Neural progenitor cell (in vitro differentiated cells): ENCODE results near the gene ZNF784. TPM values are rescaled to one million over a fixed set of nuclear protein-coding genes. Genes with fewer than 3 reads are reported as not detected.
"Not testable (repeated sequence)": the region's sequence is repeated elsewhere in the genome, so short reads cannot be mapped to it uniquely, and the experiment has no call there.

ENCODE experiments used
- DNase-seq: peaks from one replicate; pipeline ENCODE4 v3.0.0-alpha.2; 2016; ENCODE audit warnings: low spot score
- H2AFZ ChIP-seq: fragments of 200-600 bp; sonication (generic); replicated peaks from 2 replicates; pipeline ENCODE4 v1.6.1; 2016; ENCODE audit warnings: antibody characterized with exemption
- H3F3A ChIP-seq: fragments of 200-600 bp; sonication (generic); 2 replicates; pipeline ENCODE4 v1.6.1; 2016; ENCODE audit warnings: antibody characterized with exemption, low read depth
- H3K27ac ChIP-seq: fragments of 200-600 bp; sonication (generic); 2 replicates; pipeline ENCODE4 v1.5.1; 2016; ENCODE audit warnings: mild to moderate bottlenecking
- H3K27me3 ChIP-seq: fragments of 200-600 bp; sonication (generic); 2 replicates; pipeline ENCODE4 v1.6.1; 2016; ENCODE audit warnings: mild to moderate bottlenecking, moderate library complexity
- H3K36me3 ChIP-seq: fragments of 200-600 bp; sonication (generic); 2 replicates; pipeline ENCODE4 v1.5.1; 2016
- H3K4me1 ChIP-seq: fragments of 200-600 bp; sonication (generic); 2 replicates; pipeline ENCODE4 v1.6.1; 2016; ENCODE audit warnings: mixed run types
- H3K4me2 ChIP-seq: fragments of 200-600 bp; sonication (generic); 2 replicates; pipeline ENCODE4 v1.6.1; 2016
- H3K4me3 ChIP-seq: fragments of 200-600 bp; sonication (generic); 2 replicates; pipeline ENCODE4 v1.5.1; 2016
- H3K79me2 ChIP-seq: fragments of 200-600 bp; sonication (generic); 2 replicates; pipeline ENCODE4 v1.6.1; 2016; ENCODE audit warnings: low read depth
- H3K9ac ChIP-seq: fragments of 200-600 bp; sonication (generic); 2 replicates; pipeline ENCODE4 v1.6.1; 2016
- H3K9me3 ChIP-seq: fragments of 200-600 bp; sonication (generic); 2 replicates; pipeline ENCODE4 v1.5.1; 2016; ENCODE audit warnings: low read depth
- H4K20me1 ChIP-seq: fragments of 200-600 bp; sonication (generic); 2 replicates; pipeline ENCODE4 v1.6.1; 2016; ENCODE audit warnings: low read depth
- H3K27ac Mint-ChIP-seq: 3 replicates; pipeline ENCODE4 v1.8.0; 2021; ENCODE audit warnings: mixed read lengths
- H3K27me3 Mint-ChIP-seq: 2 replicates; pipeline ENCODE4 v1.8.0; 2022; ENCODE audit warnings: low read depth, mild to moderate bottlenecking, inconsistent platforms, moderate library complexity, mixed read lengths; ENCODE audit not compliant: insufficient read depth
- H3K36me3 Mint-ChIP-seq: 3 replicates; pipeline ENCODE4 v1.8.0; 2021; ENCODE audit warnings: mixed read lengths
- H3K4me1 Mint-ChIP-seq: 3 replicates; pipeline ENCODE4 v1.8.0; 2021; ENCODE audit warnings: mixed read lengths
- H3K4me3 Mint-ChIP-seq: 3 replicates; pipeline ENCODE4 v1.8.0; 2021; ENCODE audit warnings: mild to moderate bottlenecking, moderate library complexity, mixed read lengths
- H3K9me3 Mint-ChIP-seq: 3 replicates; pipeline ENCODE4 v1.8.0; 2020; ENCODE audit warnings: mixed read lengths
- EZH2 ChIP-seq: fragments of 200-600 bp; sonication (generic); IDR thresholded peaks from 2 replicates; pipeline ENCODE4 v1.6.1; 2017; ENCODE audit warnings: antibody characterized with exemption, mild to moderate bottlenecking, moderate library complexity
- EZH2phosphoT487 ChIP-seq: fragments of 200-600 bp; sonication (generic); IDR thresholded peaks from 2 replicates; pipeline ENCODE4 v1.6.1; 2017; ENCODE audit warnings: antibody characterized with exemption
- total RNA-seq: library from RNA; depleted of rRNA; stranded (reverse); fragments of >200 nt; gene quantifications from 2 replicates; pipeline ENCODE4 v1.2.3, GENCODE V29; 2015; ENCODE audit warnings: low replicate concordance
- TF ChIP-seq, protein P1 (sequence below): fragments of 200-600 bp; sonication (generic); IDR thresholded peaks from 2 replicates; pipeline ENCODE4 v1.5.1; 2017; ENCODE audit warnings: antibody characterized with exemption, mild to moderate bottlenecking

The ZNF784 gene
- total RNA-seq, 1 donor from 2014 or later, result 3.9 TPM

DNA sequence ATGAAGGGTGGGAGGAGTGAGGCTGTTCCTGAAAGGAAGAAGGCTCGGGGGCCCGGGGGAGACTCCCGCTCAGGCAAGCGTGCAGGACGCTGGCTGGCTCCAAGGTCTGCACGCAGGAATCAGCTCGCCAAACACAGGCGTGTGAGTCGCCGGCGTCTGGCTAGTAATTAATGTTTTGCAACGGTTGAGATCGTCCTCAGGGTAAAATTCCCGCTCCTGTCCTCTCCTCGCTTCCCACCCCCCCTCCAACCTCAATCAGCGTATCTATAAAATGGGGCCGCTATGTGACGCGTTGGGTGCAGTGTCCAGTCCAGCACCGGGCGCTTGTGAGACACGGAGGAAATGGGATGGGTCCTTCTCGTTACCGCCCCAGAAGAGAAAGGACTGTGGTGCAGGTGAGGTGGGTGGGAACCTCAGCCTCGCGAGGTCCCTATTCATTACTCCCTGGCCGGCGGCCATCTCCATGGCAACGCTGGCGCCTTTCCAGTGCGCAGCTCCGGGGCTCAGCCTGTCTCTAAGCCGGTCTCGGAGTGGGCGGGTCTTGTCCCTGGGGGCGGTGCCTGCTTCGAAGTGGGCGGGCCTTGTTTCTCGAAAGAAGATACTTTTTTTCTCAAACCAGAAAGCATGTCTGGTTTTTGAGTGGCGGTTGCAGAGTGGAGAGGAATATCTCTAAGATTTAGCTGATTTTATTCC, 37.2 kb downstream of the ZNF784 start:
- Histone ChIP-seq H3K9ac (no peak overlapping the region), H3K36me3 (no peaks in the 10 kb centered on the region), H3F3A (peaks cover 62% of the 10 kb centered on the region), H3K9me3 (no peaks in the 10 kb centered on the region), H3K4me1 (peaks cover 16% of the 10 kb centered on the region), H3K4me2 (peak overlapping the region; percentile 73), H4K20me1 (no peaks in the 10 kb centered on the region), H2AFZ (no peak overlapping the region), H3K4me3 (peak overlapping the region; percentile 46), H3K27ac (peak overlapping the region; percentile 82), H3K79me2 (no peaks in the 10 kb centered on the region), H3K27me3 (no peaks in the 10 kb centered on the region)
- Mint-ChIP-seq H3K27me3 (peaks cover 6% of the 10 kb centered on the region), H3K27ac (peak overlapping the region; percentile 95), H3K36me3 (peaks cover 7% of the 10 kb centered on the region), H3K4me1 (peaks cover 52% of the 10 kb centered on the region), H3K9me3 (no peaks in the 10 kb centered on the region), H3K4me3 (peak overlapping the region; percentile 86)
- peak; percentile 99 for DNase-seq
- TF ChIP-seq EZH2, result no peak
- TF ChIP-seq, protein P1, sequence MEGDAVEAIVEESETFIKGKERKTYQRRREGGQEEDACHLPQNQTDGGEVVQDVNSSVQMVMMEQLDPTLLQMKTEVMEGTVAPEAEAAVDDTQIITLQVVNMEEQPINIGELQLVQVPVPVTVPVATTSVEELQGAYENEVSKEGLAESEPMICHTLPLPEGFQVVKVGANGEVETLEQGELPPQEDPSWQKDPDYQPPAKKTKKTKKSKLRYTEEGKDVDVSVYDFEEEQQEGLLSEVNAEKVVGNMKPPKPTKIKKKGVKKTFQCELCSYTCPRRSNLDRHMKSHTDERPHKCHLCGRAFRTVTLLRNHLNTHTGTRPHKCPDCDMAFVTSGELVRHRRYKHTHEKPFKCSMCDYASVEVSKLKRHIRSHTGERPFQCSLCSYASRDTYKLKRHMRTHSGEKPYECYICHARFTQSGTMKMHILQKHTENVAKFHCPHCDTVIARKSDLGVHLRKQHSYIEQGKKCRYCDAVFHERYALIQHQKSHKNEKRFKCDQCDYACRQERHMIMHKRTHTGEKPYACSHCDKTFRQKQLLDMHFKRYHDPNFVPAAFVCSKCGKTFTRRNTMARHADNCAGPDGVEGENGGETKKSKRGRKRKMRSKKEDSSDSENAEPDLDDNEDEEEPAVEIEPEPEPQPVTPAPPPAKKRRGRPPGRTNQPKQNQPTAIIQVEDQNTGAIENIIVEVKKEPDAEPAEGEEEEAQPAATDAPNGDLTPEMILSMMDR, result no peak
- TF ChIP-seq EZH2phosphoT487, result no peak

DNA sequence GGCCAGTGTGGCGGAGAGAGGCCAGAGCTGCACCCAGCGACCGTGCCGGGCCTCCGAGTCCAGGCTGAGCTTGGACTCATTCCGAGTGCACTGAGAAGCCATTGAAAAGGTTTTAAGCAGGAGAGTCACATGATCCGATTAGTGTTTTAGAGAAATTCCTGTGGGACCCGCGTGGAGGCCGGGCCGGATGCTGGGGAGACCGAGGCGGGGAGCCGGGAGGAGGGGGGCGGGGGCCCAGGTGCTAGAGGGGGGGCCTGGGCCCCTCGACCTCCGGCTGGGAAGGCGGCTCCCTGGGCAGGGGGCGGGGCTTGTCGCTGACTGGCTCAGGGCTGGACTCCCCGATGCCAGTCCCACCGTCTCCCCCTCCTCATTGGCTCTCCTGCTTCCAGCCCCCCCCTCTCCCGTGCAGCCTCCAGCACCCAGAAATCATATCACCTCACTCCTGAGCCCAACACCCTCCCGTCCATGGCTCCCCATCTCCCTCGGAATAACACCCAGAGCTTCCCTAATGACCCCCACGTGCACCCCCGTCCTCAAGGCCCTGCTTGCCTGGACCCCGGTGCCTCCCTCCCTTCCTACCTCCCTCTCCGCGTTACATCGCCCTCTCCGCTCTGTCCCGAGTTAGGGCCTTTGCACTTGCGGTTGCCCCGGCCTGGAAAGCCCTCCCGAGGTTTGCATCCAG, 38.6 kb downstream of the ZNF784 start:
- H3K4me1 ChIP-seq, result peaks cover 16% of the 10 kb centered on the region
- peak overlapping the region; percentile 82 for H3K27ac ChIP-seq
- peak overlapping the region; percentile 46 for H3K4me3 ChIP-seq
- no peaks in the 10 kb centered on the region for H3K36me3 ChIP-seq
- no peaks in the 10 kb centered on the region for H3K79me2 ChIP-seq
- Mint-ChIP-seq H3K4me3 (peak overlapping the region; percentile 86), H3K4me1 (peaks cover 53% of the 10 kb centered on the region), H3K9me3 (no peaks in the 10 kb centered on the region), H3K27me3 (peaks cover 8% of the 10 kb centered on the region), H3K36me3 (no peaks in the 10 kb centered on the region), H3K27ac (peak overlapping the region; percentile 93)
- no peak for TF ChIP-seq EZH2phosphoT487
- TF ChIP-seq EZH2, result no peak
- no peaks in the 10 kb centered on the region for H4K20me1 ChIP-seq
- H3K4me2 ChIP-seq, result peak overlapping the region; percentile 73
- DNase-seq, result peak; percentile 89
- no peak overlapping the region for H3K9ac ChIP-seq
- no peak overlapping the region for H2AFZ ChIP-seq
- no peaks in the 10 kb centered on the region for H3K27me3 ChIP-seq
- peaks cover 66% of the 10 kb centered on the region for H3F3A ChIP-seq
- H3K9me3 ChIP-seq, result no peaks in the 10 kb centered on the region

DNA sequence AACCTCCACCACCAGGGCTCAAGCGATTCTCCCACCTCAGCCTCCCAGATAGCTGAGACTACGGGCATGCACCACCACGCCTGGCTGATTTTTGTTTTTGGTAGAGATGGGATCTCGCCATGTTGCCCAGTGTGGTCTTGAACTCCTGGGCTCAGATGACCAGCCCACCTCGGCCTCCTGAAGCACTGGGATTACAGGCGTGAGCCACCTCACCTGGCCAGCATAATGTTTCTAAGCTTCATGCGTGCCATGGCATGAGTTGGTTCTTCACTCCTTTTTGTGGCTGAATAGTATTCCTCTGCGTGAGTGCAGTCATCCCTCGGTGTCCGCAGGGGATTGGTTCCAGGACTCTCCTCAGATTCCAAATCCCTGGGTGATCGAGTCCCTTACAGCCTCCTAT, 39.5 kb downstream of the ZNF784 start:
- Mint-ChIP-seq H3K9me3 (no peaks in the 10 kb centered on the region), H3K36me3 (no peaks in the 10 kb centered on the region), H3K4me1 (peaks cover 45% of the 10 kb centered on the region), H3K27me3 (peaks cover 8% of the 10 kb centered on the region), H3K27ac (peak overlapping the region; percentile 95), H3K4me3 (peak overlapping the region; percentile 73)
- peaks cover 8% of the 10 kb centered on the region for H3K79me2 ChIP-seq
- H3K4me2 ChIP-seq, result peak overlapping the region; percentile 73
- no peak overlapping the region for H3K27ac ChIP-seq
- DNase-seq, result no peak
- H3K4me1 ChIP-seq, result peaks cover 9% of the 10 kb centered on the region
- no peaks in the 10 kb centered on the region for H3K36me3 ChIP-seq
- no peak overlapping the region for H2AFZ ChIP-seq
- no peak overlapping the region for H3K4me3 ChIP-seq
- H3F3A ChIP-seq, result peaks cover 60% of the 10 kb centered on the region
- no peaks in the 10 kb centered on the region for H3K27me3 ChIP-seq
- H3K9ac ChIP-seq, result no peak overlapping the region
- no peaks in the 10 kb centered on the region for H3K9me3 ChIP-seq
- H4K20me1 ChIP-seq, result peaks cover 1% of the 10 kb centered on the region
- TF ChIP-seq EZH2phosphoT487 (no peak), EZH2 (no peak)
- TF ChIP-seq, protein P1, result no peak

DNA sequence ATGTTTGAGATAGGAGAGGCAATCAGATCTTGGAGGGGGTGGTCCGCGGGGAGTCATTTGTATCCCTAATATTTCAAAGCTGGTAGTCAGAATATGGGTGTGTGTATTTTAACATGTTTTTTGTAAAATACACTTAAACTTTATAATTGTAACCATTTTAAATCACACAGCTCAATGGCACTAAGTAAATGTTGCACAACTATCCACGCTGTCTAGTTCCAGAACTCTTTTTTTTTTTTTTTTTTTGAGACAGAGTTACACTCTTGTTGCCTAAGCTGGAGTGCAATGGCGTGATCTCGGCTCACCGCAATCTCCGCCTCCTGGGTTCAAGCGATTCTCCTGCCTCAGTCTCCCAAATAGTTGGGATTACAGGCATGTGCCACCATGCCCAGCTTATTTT, 40.5 kb downstream of the ZNF784 start:
- H3K9me3 ChIP-seq, H3K4me2 ChIP-seq, H3K4me3 ChIP-seq, H3K36me3 ChIP-seq, H3K4me3 Mint-ChIP-seq, H3K27me3 ChIP-seq, H4K20me1 ChIP-seq, DNase-seq, H3K36me3 Mint-ChIP-seq, H3K27ac Mint-ChIP-seq, H3K9me3 Mint-ChIP-seq, H3K9ac ChIP-seq, H2AFZ ChIP-seq, H3K27me3 Mint-ChIP-seq, H3K4me1 ChIP-seq, H3K27ac ChIP-seq: not testable (repeated sequence)
- peaks cover 18% of the 10 kb centered on the region for H3K79me2 ChIP-seq
- H3F3A ChIP-seq, result peaks cover 51% of the 10 kb centered on the region
- H3K4me1 Mint-ChIP-seq, result peaks cover 40% of the 10 kb centered on the region

DNA sequence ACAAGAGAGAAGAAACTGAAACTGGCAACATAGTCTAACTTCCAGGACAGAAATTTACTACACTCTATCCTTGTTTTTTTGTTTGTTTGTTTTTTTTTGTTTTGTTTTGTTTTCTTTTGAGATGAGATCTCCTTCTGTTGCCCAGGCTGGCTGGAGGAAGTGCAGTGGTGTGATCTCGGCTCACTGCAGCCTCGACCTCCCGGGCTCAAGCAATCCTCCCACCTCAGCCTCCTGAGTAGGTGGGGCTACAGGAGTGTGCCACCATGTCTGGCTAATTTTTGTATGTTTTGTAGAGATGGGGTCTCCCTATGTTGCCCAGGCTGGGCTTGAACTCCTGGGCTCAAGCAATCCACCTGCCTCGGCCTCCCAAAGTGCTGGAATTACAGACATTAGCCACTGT, 42.1 kb downstream of the ZNF784 start:
- not testable (repeated sequence) for H3K9me3 ChIP-seq, H3K4me1 ChIP-seq, H3K27me3 ChIP-seq, H3K27me3 Mint-ChIP-seq, H3K9ac ChIP-seq, H3K27ac ChIP-seq, H3K9me3 Mint-ChIP-seq, H3K36me3 ChIP-seq, H4K20me1 ChIP-seq, H3K4me2 ChIP-seq, H3K36me3 Mint-ChIP-seq, H3K4me3 ChIP-seq, DNase-seq, H2AFZ ChIP-seq
- Histone ChIP-seq H3F3A (peaks cover 45% of the 10 kb centered on the region), H3K79me2 (peaks cover 22% of the 10 kb centered on the region)
- Mint-ChIP-seq H3K27ac (peak overlapping the region; percentile 66), H3K4me3 (peak overlapping the region; percentile 62), H3K4me1 (peaks cover 37% of the 10 kb centered on the region)
